Esophagus muscularis mucosa (tissue), 4 donors: ENCODE measurements around the gene HS3ST3A1.

ENCODE experiments used
- EP300 ChIP-seq: sonication (generic); formaldehyde crosslinking; IDR thresholded peaks from one replicate; pipeline ENCODE4 v1.6.1; 2017; ENCODE audit warnings: antibody characterized with exemption
- POLR2A ChIP-seq: fragments of 450-650 bp; IDR thresholded peaks from one replicate; pipeline ENCODE4 v1.6.1; 2017; ENCODE audit warnings: antibody characterized with exemption, moderate library complexity, mild to moderate bottlenecking, low read depth
- TF ChIP-seq, protein P1 (sequence below), 3 experiments: fragments of 200-600 bp in 2 of 3; fragments of 450-650 bp in 1 of 3; sonication (generic) in 2 of 3; IDR thresholded peaks; one replicate each; pipeline ENCODE4 v1.5.1; 2017 to 2019; ENCODE audit warnings: antibody characterized with exemption in 3 of 3, mild to moderate bottlenecking in 2 of 3, moderate library complexity in 1 of 3

DNA sequence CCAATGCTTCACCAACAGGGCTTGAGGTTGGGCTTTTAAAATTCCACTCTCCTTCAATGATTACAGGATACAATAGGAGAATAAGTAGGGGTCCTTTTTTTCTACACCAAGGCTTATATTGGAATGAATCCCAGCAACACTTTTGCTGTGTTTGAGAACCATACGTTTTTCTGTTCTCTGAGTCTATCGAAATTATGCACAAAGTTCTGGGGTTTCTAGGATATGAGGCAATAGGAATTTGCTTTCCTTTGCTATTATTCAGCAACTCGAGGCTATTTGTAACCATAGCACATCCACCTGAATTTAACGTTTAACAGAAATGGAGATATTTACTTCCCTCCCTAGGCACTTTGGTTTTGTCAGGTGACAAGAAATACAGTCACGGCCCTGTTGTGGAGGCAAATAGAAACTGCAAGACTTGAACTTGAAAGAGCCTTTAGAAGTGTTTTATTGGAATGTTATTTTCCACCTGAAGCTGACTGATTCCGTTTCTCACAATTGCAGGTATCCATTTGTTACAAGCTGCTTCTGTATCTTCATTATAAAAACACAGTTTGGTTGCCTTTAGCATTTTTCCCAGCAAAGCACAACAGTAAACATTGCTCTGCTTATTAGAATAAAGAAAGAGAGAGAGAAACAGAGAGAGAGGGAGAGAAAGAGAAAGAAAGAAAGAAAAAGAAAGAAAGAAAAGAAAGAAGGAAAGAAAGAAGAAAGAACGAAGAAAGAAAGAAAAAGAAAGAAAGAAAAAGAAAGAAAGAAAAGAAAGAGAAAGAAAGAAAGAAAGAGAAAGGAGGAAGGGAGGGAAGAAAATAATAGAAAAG, 109.6 kb downstream of the HS3ST3A1 start:
- TF ChIP-seq, protein P1, sequence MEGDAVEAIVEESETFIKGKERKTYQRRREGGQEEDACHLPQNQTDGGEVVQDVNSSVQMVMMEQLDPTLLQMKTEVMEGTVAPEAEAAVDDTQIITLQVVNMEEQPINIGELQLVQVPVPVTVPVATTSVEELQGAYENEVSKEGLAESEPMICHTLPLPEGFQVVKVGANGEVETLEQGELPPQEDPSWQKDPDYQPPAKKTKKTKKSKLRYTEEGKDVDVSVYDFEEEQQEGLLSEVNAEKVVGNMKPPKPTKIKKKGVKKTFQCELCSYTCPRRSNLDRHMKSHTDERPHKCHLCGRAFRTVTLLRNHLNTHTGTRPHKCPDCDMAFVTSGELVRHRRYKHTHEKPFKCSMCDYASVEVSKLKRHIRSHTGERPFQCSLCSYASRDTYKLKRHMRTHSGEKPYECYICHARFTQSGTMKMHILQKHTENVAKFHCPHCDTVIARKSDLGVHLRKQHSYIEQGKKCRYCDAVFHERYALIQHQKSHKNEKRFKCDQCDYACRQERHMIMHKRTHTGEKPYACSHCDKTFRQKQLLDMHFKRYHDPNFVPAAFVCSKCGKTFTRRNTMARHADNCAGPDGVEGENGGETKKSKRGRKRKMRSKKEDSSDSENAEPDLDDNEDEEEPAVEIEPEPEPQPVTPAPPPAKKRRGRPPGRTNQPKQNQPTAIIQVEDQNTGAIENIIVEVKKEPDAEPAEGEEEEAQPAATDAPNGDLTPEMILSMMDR (IDR thresholded peaks at IDR 0.05): no peak
- no peak for TF ChIP-seq EP300
- no peak for TF ChIP-seq POLR2A
